ENCODE measurements around the gene RHOV. TPM values are rescaled to one million over a fixed set of nuclear protein-coding genes. Genes with fewer than 3 reads are reported as not detected.

The RHOV gene
- total RNA-seq, 1 experiment from 2014 or later, result 4.2 TPM

DNA sequence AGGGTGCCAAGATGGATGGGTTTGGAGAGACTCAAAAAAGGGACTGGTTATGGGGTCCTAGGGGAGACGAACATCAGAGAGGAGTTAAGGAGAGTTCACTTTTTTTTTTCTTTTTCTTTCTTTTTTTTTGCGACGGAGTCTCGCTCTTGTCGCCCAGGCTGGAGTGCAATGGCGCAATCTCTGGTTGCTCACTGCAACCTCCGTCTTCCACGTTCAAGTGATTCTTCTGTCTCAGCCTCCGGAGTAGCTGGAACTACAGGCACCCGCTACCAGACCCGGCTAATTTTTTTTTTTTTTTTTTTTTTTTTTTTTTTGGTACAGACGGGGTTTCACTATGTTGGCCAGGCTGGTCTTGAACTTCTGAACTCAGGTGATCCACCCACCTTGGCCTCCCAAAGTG lies 29.0 kb downstream of the RHOV start:
- intact Hi-C loops (cut with micrococcal nuclease; ENCODE audit: unreplicated experiment), result loop anchor here (5.0 kb wide), 1 partner anchor 58 kb away; no protein-coding TSS in a partner anchor
- Mint-ChIP-seq H3K36me3 (ENCODE audit: insufficient read depth, unreplicated experiment) (peaks cover 41% of the 10 kb centered on the region), H3K9me3 (ENCODE audit: low read depth, unreplicated experiment) (no peaks in the 10 kb centered on the region), H3K27me3 (ENCODE audit: unreplicated experiment) (no peaks in the 10 kb centered on the region), H3K4me1 (ENCODE audit: low read depth, unreplicated experiment) (peaks cover 10% of the 10 kb centered on the region), H3K27ac (ENCODE audit: unreplicated experiment) (peak overlapping the region; percentile 60), H3K4me3 (ENCODE audit: low read depth, unreplicated experiment) (peak overlapping the region; percentile 79)
- TF ChIP-seq, protein P1, sequence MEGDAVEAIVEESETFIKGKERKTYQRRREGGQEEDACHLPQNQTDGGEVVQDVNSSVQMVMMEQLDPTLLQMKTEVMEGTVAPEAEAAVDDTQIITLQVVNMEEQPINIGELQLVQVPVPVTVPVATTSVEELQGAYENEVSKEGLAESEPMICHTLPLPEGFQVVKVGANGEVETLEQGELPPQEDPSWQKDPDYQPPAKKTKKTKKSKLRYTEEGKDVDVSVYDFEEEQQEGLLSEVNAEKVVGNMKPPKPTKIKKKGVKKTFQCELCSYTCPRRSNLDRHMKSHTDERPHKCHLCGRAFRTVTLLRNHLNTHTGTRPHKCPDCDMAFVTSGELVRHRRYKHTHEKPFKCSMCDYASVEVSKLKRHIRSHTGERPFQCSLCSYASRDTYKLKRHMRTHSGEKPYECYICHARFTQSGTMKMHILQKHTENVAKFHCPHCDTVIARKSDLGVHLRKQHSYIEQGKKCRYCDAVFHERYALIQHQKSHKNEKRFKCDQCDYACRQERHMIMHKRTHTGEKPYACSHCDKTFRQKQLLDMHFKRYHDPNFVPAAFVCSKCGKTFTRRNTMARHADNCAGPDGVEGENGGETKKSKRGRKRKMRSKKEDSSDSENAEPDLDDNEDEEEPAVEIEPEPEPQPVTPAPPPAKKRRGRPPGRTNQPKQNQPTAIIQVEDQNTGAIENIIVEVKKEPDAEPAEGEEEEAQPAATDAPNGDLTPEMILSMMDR (IDR thresholded peaks at IDR 0.05; ENCODE audit: unreplicated experiment), result no peak
- no peak for DNase-seq
- BruUV-seq (replicated peaks), result no TSS peak
- CTCF ChIA-PET, result interaction anchor here (1.2 kb wide), 1 partner anchor 47 kb away, joined by 3 read pairs; no protein-coding TSS in a partner anchor

DNA sequence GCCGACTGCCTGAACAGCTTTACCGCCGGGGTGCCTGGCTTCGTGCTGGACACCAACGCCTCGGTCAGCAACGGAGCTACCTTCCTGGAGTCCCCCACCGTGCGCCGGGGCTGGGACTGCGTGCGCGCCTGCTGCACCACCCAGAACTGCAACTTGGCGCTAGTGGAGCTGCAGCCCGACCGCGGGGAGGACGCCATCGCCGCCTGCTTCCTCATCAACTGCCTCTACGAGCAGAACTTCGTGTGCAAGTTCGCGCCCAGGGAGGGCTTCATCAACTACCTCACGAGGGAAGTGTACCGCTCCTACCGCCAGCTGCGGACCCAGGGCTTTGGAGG lies 29.4 kb downstream of the RHOV start:
- TSS peak; percentile 44 for BruUV-seq (replicated peaks)
- intact Hi-C loops (cut with micrococcal nuclease; ENCODE audit: unreplicated experiment), result loop anchor here (5.0 kb wide), 1 partner anchor 57 kb away; no protein-coding TSS in a partner anchor
- CTCF ChIA-PET, result interaction anchor here (1.2 kb wide), 1 partner anchor 47 kb away, joined by 3 read pairs; no protein-coding TSS in a partner anchor

DNA sequence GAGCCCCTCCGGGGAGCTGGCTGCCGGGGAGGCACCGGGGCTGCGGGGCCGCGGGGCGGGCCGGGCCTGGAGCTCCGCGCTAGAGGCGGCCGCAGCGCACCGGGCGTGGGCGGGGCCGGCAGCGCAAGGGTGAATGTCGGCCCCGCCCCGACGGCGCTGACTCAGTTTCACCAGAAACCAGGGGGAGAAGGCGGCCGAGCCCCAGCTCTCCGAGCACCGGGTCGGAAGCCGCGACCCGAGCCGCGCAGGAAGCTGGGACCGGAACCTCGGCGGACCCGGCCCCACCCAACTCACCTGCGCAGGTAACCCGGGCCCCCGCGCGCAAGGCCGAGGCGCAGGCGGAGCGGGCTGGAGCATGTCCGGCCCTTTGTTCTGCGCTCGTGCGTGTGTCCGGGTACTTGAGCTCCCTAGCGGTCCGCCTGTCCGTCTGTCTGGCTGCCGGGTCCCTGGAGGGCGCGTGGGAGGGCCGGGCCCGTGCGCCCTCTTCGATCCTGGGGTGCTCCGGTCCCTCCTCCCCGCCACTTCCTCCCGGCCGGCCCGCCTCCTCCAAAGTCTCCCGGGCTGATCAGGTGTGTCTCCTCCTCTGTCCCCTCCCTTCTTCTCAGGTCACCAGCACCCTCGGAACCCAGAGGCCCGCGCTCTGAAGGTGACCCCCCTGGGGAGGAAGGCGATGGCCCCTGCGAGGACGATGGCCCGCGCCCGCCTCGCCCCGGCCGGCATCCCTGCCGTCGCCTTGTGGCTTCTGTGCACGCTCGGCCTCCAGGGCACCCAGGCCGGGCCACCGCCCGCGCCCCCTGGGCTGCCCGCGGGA lies 29.9 kb downstream of the RHOV start, which contains the start of gene SPINT1:
SPINT1 (plus strand) TSS at position 164 of the 811 bp plus-strand sequence; CDS start at position 671, 507 bp downstream.
- peaks cover 37% of the 10 kb centered on the region for H3K36me3 Mint-ChIP-seq (ENCODE audit: insufficient read depth, unreplicated experiment)
- intact Hi-C loops (cut with micrococcal nuclease; ENCODE audit: unreplicated experiment), result no loop called here
- H3K9me3 Mint-ChIP-seq (ENCODE audit: low read depth, unreplicated experiment), result no peaks in the 10 kb centered on the region
- CTCF ChIA-PET, result interaction anchor here (0.5 to 1.5 kb wide), 5 partner anchors 14 to 56 kb away, joined by 3 to 6 read pairs (median 5); no protein-coding TSS in a partner anchor
- DNase-seq, result peak; percentile 62
- TF ChIP-seq, protein P1 (IDR thresholded peaks at IDR 0.05; ENCODE audit: unreplicated experiment), result no peak
- H3K4me1 Mint-ChIP-seq (ENCODE audit: low read depth, unreplicated experiment), result peaks cover 10% of the 10 kb centered on the region
- no peaks in the 10 kb centered on the region for H3K27me3 Mint-ChIP-seq (ENCODE audit: unreplicated experiment)
- H3K27ac Mint-ChIP-seq (ENCODE audit: unreplicated experiment), result peak within 1 kb of the TSS; percentile 60
- no TSS peak for BruUV-seq (replicated peaks)
- peak within 1 kb of the TSS; percentile 79 for H3K4me3 Mint-ChIP-seq (ENCODE audit: low read depth, unreplicated experiment)

More for the DNA sequence above, 29.4 kb downstream of the RHOV start:
- H3K27ac Mint-ChIP-seq (ENCODE audit: unreplicated experiment), result peak overlapping the region; percentile 60
- H3K27me3 Mint-ChIP-seq (ENCODE audit: unreplicated experiment), result no peaks in the 10 kb centered on the region
- DNase-seq, result no peak
- H3K9me3 Mint-ChIP-seq (ENCODE audit: low read depth, unreplicated experiment), result no peaks in the 10 kb centered on the region
- peak overlapping the region; percentile 79 for H3K4me3 Mint-ChIP-seq (ENCODE audit: low read depth, unreplicated experiment)
- peaks cover 41% of the 10 kb centered on the region for H3K36me3 Mint-ChIP-seq (ENCODE audit: insufficient read depth, unreplicated experiment)
- H3K4me1 Mint-ChIP-seq (ENCODE audit: low read depth, unreplicated experiment), result peaks cover 10% of the 10 kb centered on the region
- TF ChIP-seq, protein P1 (IDR thresholded peaks at IDR 0.05; ENCODE audit: unreplicated experiment), result no peak

DNA sequence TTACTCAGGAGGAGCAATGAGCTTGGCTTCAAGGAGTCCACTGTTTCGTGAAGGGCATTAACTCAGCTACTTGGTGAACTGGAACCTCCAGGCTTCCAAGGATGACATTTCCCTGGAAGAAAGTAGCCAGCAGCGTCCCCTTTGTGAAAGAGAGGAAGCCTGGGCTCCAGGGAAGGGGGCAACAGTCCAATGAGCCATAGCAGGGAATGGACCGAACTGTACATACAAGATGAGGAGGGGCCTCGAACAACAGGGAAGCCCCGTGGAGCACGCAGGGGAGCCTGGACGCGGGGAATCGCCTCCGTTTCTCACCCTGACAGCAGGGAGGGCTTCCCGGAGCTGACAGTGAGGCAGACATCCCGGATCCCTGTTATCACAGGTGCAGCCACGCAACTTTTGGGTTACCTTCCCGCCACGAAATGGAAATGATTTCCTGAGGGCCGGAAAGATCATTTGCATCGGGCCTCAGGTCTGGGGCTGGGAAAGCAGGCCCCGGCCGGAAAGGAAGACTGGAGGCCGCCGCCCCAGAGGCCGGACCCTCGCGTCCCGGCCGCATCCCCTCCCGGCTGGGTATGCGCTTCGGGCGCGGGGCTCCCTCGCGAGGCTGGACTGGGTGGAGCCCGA lies 30.7 kb downstream of the RHOV start:
- intact Hi-C loops (cut with micrococcal nuclease; ENCODE audit: unreplicated experiment), result no loop called here
- no peaks in the 10 kb centered on the region for H3K9me3 Mint-ChIP-seq (ENCODE audit: low read depth, unreplicated experiment)
- H3K4me3 Mint-ChIP-seq (ENCODE audit: low read depth, unreplicated experiment), result peak overlapping the region; percentile 79
- no peak overlapping the region for H3K27ac Mint-ChIP-seq (ENCODE audit: unreplicated experiment)
- no peak for DNase-seq
- peaks cover 9% of the 10 kb centered on the region for H3K4me1 Mint-ChIP-seq (ENCODE audit: low read depth, unreplicated experiment)
- H3K36me3 Mint-ChIP-seq (ENCODE audit: insufficient read depth, unreplicated experiment), result peaks cover 37% of the 10 kb centered on the region
- BruUV-seq (replicated peaks), result no TSS peak
- TF ChIP-seq, protein P1 (IDR thresholded peaks at IDR 0.05; ENCODE audit: unreplicated experiment), result no peak
- H3K27me3 Mint-ChIP-seq (ENCODE audit: unreplicated experiment), result no peaks in the 10 kb centered on the region
- CTCF ChIA-PET, result interaction anchor here (0.5 to 1.5 kb wide), 5 partner anchors 15 to 56 kb away, joined by 3 to 6 read pairs (median 5); no protein-coding TSS in a partner anchor
